Glomerular visceral epithelial cell (primary cell): ENCODE data around the gene IGF2BP2.
A peak's percentile ranks its signal among the peaks of the same experiment; 100 is the strongest.
"Not testable (repeated sequence)": the region's sequence is repeated elsewhere in the genome, so short reads cannot be mapped to it uniquely, and the experiment has no call there.

Experiments
- DNase-seq: peaks from one replicate; pipeline ENCODE4 v3.0.0-alpha.2; 2016; ENCODE audit errors: extremely low spot score

The IGF2BP2 gene

GRCh38 chr3:185661296-185661695, 163.5 kb downstream of the IGF2BP2 start:
- not testable (repeated sequence) for DNase-seq

- DNase-seq = peak; percentile 79
Measured at GRCh38 chr3:185659942-185660921, 164.6 kb downstream of the IGF2BP2 start.

- peak; percentile 23 for DNase-seq
Measured at GRCh38 chr3:185658943-185659342, 165.9 kb downstream of the IGF2BP2 start.

- peak; percentile 90 for DNase-seq
Measured at GRCh38 chr3:185658504-185658912, 166.3 kb downstream of the IGF2BP2 start.

- DNase-seq = no peak
Measured at GRCh38 chr3:185657691-185658503, 166.9 kb downstream of the IGF2BP2 start.

- DNase-seq = no peak
Measured at GRCh38 chr3:185657211-185657610, 167.6 kb downstream of the IGF2BP2 start.

- peak; percentile 86 for DNase-seq
Measured at GRCh38 chr3:185656321-185656840, 168.5 kb downstream of the IGF2BP2 start.

- no peak for DNase-seq
Measured at GRCh38 chr3:185655426-185656320, 169.2 kb downstream of the IGF2BP2 start.

GRCh38 chr3:185654758-185655145, 170.1 kb downstream of the IGF2BP2 start:
- no peak for DNase-seq

- DNase-seq = no peak
Measured at GRCh38 chr3:185653949-185654757, 170.7 kb downstream of the IGF2BP2 start.

GRCh38 chr3:185651971-185652370, 172.9 kb downstream of the IGF2BP2 start:
- DNase-seq = no peak

GRCh38 chr3:185649414-185649813, 175.4 kb downstream of the IGF2BP2 start:
- DNase-seq = no peak

GRCh38 chr3:185648396-185648795, 176.4 kb downstream of the IGF2BP2 start:
- no peak for DNase-seq

- no peak for DNase-seq
Measured at GRCh38 chr3:185647880-185648210, 177.0 kb downstream of the IGF2BP2 start.

- DNase-seq = no peak
Measured at GRCh38 chr3:185647134-185647879, 177.5 kb downstream of the IGF2BP2 start.

GRCh38 chr3:185646382-185647133, 178.3 kb downstream of the IGF2BP2 start:
- no peak for DNase-seq

GRCh38 chr3:185645596-185646381, 179.1 kb downstream of the IGF2BP2 start:
- DNase-seq = no peak

GRCh38 chr3:185645191-185645590, 179.7 kb downstream of the IGF2BP2 start:
- not testable (repeated sequence) for DNase-seq
